IMR-90 (cell line): ENCODE results near the gene ABCA8. TPM values are rescaled to one million over a fixed set of nuclear protein-coding genes. Genes with fewer than 3 reads are reported as not detected.
A peak's percentile ranks its signal among the peaks of the same experiment; 100 is the strongest.

ENCODE experiments used
- ATAC-seq: fragments of 200-7000 bp; cut with Tn5 transposase; 2 replicates; pipeline ENCODE4 v1.9.1; 2020; ENCODE audit warnings: low read depth, mild to moderate bottlenecking, moderate library complexity
- BruUV-seq: library from RNA; stranded (reverse); fragments of 400-500 nt; replicated peaks from 2 replicates; lab custom pipeline; 2021; lab: Mats Ljungman, UMichigan
- CTCF ChIA-PET: fragments of 300-600 bp; formaldehyde crosslinking; extraction: SDS; loops from one replicate; lab custom pipeline; 2021; ENCODE audit warnings: antibody characterized with exemption; lab: Yijun Ruan, JAX
- POLR2A ChIA-PET: fragments of 300-600 bp; sonication (Branson Sonifier 250); formaldehyde crosslinking; loops from one replicate; lab custom pipeline; 2022; ENCODE audit warnings: antibody characterized with exemption; ENCODE audit not compliant: unreplicated experiment; lab: Charles Lee
- DNase-seq: peaks from one replicate; pipeline ENCODE4 v3.0.0; 2013
- H2AFZ ChIP-seq: replicated peaks from 2 replicates; pipeline ENCODE3; 2013; ENCODE audit warnings: low read length, mild to moderate bottlenecking; ENCODE audit not compliant: poor library complexity
- H2AK5ac ChIP-seq: 2 replicates; pipeline ENCODE4 v1.6.1; 2013; ENCODE audit warnings: low read depth, low read length, inconsistent platforms
- H2AK9ac ChIP-seq: replicated peaks from 2 replicates; pipeline ENCODE3; 2013; ENCODE audit warnings: mild to moderate bottlenecking, low read depth, low read length, moderate library complexity; ENCODE audit not compliant: poor library complexity
- H2BK120ac ChIP-seq: 2 replicates; pipeline ENCODE4 v1.6.1; 2013; ENCODE audit warnings: low read depth, low read length, inconsistent platforms
- H2BK15ac ChIP-seq: 3 replicates; pipeline ENCODE4 v1.6.1; 2013; ENCODE audit warnings: low read depth, low read length, inconsistent platforms
- H2BK20ac ChIP-seq: 2 replicates; pipeline ENCODE4 v1.6.1; 2013; ENCODE audit warnings: low read depth, mild to moderate bottlenecking, inconsistent platforms, low read length, moderate library complexity
- H2BK5ac ChIP-seq: 2 replicates; pipeline ENCODE4 v1.6.1; 2013; ENCODE audit warnings: mild to moderate bottlenecking, low read depth, low read length, inconsistent platforms; ENCODE audit not compliant: poor library complexity, severe bottlenecking
- H3K14ac ChIP-seq: replicated peaks from 2 replicates; pipeline ENCODE4 v1.6.1; 2013; ENCODE audit warnings: low read depth, low read length, inconsistent platforms
- H3K18ac ChIP-seq: 2 replicates; pipeline ENCODE4 v1.6.1; 2013; ENCODE audit warnings: low read depth, low read length, control low read depth
- H3K23ac ChIP-seq: 2 replicates; pipeline ENCODE4 v1.6.1; 2013; ENCODE audit warnings: low read depth, low read length, inconsistent platforms
- H3K27ac ChIP-seq: 2 replicates; pipeline ENCODE4 v1.5.1; 2013; ENCODE audit warnings: mild to moderate bottlenecking, control low read depth, low read length; ENCODE audit not compliant: insufficient read depth
- H3K27me3 ChIP-seq: 2 replicates; pipeline ENCODE4 v1.6.1; 2013; ENCODE audit warnings: low read length; ENCODE audit not compliant: control insufficient read depth, insufficient read depth
- H3K36me3 ChIP-seq: 2 replicates; pipeline ENCODE4 v1.6.1; 2013; ENCODE audit warnings: low read length, mixed read lengths; ENCODE audit not compliant: control insufficient read depth, insufficient read depth
- H3K4ac ChIP-seq: 2 replicates; pipeline ENCODE4 v1.6.1; 2013; ENCODE audit warnings: low read depth, low read length, inconsistent platforms
- H3K4me1 ChIP-seq: 2 replicates; pipeline ENCODE4 v1.6.1; 2013; ENCODE audit warnings: low read length, mixed read lengths; ENCODE audit not compliant: control insufficient read depth, insufficient read depth
- H3K4me2 ChIP-seq: 2 replicates; pipeline ENCODE4 v1.6.1; 2013; ENCODE audit warnings: low read depth, mild to moderate bottlenecking, control low read depth, low read length, moderate library complexity
- H3K4me3 ChIP-seq: 2 replicates; pipeline ENCODE4 v1.5.1; 2013; ENCODE audit warnings: low read depth, mild to moderate bottlenecking, control low read depth, low read length, moderate library complexity; ENCODE audit not compliant: insufficient read depth
- H3K56ac ChIP-seq: 2 replicates; pipeline ENCODE4 v1.6.1; 2013; ENCODE audit warnings: low read length, inconsistent platforms; ENCODE audit not compliant: insufficient read depth; ENCODE audit errors: extremely low read depth
- H3K79me1 ChIP-seq, 2 experiments: 2 replicates each; pipeline ENCODE4 v1.6.1; 2013; ENCODE audit warnings: low read length in 2 of 2, inconsistent platforms in 1 of 2, low read depth in 1 of 2
- H3K9ac ChIP-seq: 2 replicates; pipeline ENCODE4 v1.6.1; 2013; ENCODE audit warnings: low read depth, low read length, control low read depth
- H3K9me1 ChIP-seq: 2 replicates; pipeline ENCODE4 v1.6.1; 2013; ENCODE audit warnings: low read length, inconsistent platforms; ENCODE audit not compliant: insufficient read depth
- H3K9me3 ChIP-seq: 2 replicates; pipeline ENCODE4 v1.6.1; 2013; ENCODE audit warnings: low read length; ENCODE audit not compliant: control insufficient read depth, insufficient read depth
- H4K20me1 ChIP-seq: 2 replicates; pipeline ENCODE4 v1.6.1; 2013; ENCODE audit warnings: low read length, inconsistent platforms; ENCODE audit not compliant: insufficient read depth
- H4K5ac ChIP-seq: 2 replicates; pipeline ENCODE4 v1.6.1; 2013; ENCODE audit warnings: mild to moderate bottlenecking, low read depth, low read length, control low read depth
- H4K8ac ChIP-seq, 2 experiments: 2 replicates each; pipeline ENCODE4 v1.6.1; 2013; ENCODE audit warnings: low read depth in 2 of 2, low read length in 2 of 2, control low read depth in 1 of 2, inconsistent platforms in 1 of 2
- H4K91ac ChIP-seq: 2 replicates; pipeline ENCODE4 v1.6.1; 2013; ENCODE audit warnings: low read depth, low read length, inconsistent platforms; ENCODE audit not compliant: insufficient read depth
- BHLHE40 ChIP-seq: fragments of 150-350 bp; IDR thresholded peaks from 2 replicates; pipeline ENCODE4 v1.6.1; 2016; ENCODE audit warnings: mild to moderate bottlenecking, low read depth, low read length
- NFE2L2 ChIP-seq: fragments of 150-350 bp; IDR thresholded peaks from 2 replicates; pipeline ENCODE4 v1.6.1; 2016; ENCODE audit warnings: low read depth, mild to moderate bottlenecking, low read length
- POLR2A ChIP-seq: IDR thresholded peaks from 2 replicates; pipeline ENCODE4 v1.6.1; 2012; ENCODE audit warnings: mild to moderate bottlenecking, low read depth, low read length
- RAD21 ChIP-seq: IDR thresholded peaks from 2 replicates; pipeline ENCODE4 v1.6.1; 2012; ENCODE audit warnings: low read length, improper control_type of control experiment
- RFX5 ChIP-seq: IDR thresholded peaks from 2 replicates; pipeline ENCODE4 v1.8.0; 2012; ENCODE audit warnings: low read depth, mild to moderate bottlenecking, low read length, moderate library complexity
- WGBS, 2 experiments: methylation state at CpG; one replicate each; pipeline versions ENCODE4 v1.1.5 to v1.1.7; 2013; ENCODE audit warnings: missing lambda C conversion rate in 2 of 2; ENCODE audit not compliant: insufficient read length in 1 of 2; ENCODE audit errors: extremely low coverage in 2 of 2; 5-methylcytosine and 5-hydroxymethylcytosine counted together
- dilution Hi-C: fragments of 300-500 bp; cut with HindIII; formaldehyde crosslinking; loops from one replicate; pipeline ENCODE4 v1.14.3; 2018; ENCODE audit warnings: low sequenced_read_pairs; ENCODE audit not compliant: unreplicated experiment
- in situ Hi-C: fragments of 300-500 bp; cut with MboI; formaldehyde crosslinking; loops from 3 replicates; pipeline ENCODE4 v1.14.3; 2019; ENCODE audit warnings: low sequenced_read_pairs, inconsistent platforms, mixed read lengths
- intact Hi-C: fragments of 100-400 bp; cut with micrococcal nuclease; formaldehyde crosslinking; loops from 2 replicates; pipeline ENCODE4 v1.10.0; 2022
- polyA plus RNA-seq, 3 experiments: library from polyadenylated mRNA; depleted of rRNA; stranded (reverse); fragments of >200 nt; gene quantifications; 2 replicates each; pipeline ENCODE4 v1.2.3, GENCODE V29; 2012; ENCODE audit warnings: low replicate concordance in 1 of 3
- total RNA-seq: library from RNA; depleted of rRNA; stranded (reverse); fragments of >200 nt; gene quantifications from 2 replicates; pipeline ENCODE4 v1.2.3, GENCODE V29; 2012

The ABCA8 gene
- total and polyA plus RNA-seq, 2 of the 4 experiments (the other 2 are of a cell fraction): 1.8 TPM

DNA sequence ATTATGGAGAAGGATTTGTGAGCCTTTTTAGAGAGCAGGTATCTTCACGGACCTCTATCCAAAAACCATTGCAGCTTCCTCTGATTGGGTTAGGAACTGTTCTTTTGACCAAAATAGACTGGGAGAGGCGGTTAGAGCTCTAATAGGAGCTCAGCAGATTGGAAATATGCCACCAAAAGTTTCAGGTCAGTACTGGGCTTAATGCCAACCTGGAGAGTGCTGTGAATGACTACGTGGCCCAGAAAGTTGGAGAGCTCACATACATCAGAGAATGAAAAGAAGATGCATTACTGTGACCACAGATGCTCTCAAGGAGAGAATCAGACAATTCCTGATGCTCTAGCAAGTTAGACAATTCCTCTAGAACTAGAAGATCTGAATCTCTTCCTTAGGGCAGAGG, 86.5 kb downstream of the ABCA8 start:
- ATAC-seq (no peak), DNase-seq (peak; percentile 31)
- H4K8ac ChIP-seq: no peak overlapping the region
- no peak overlapping the region for H3K18ac ChIP-seq
- H3K9me1 ChIP-seq: no peaks in the 10 kb centered on the region
- no peak overlapping the region for H3K4me2 ChIP-seq
- no peak overlapping the region for H2BK15ac ChIP-seq
- intact Hi-C loops: no loop called here
- no peak overlapping the region for H2BK120ac ChIP-seq
- H3K79me1 ChIP-seq: no peaks in the 10 kb centered on the region
- no peak overlapping the region for H2BK5ac ChIP-seq
- H2AK9ac ChIP-seq: no peak overlapping the region
- no peak overlapping the region for H3K56ac ChIP-seq
- TF ChIP-seq BHLHE40: no peak
- no peak for TF ChIP-seq NFE2L2
- no peak for TF ChIP-seq POLR2A
- no peak for TF ChIP-seq RAD21
- TF ChIP-seq RFX5: no peak
- no peak overlapping the region for H2AFZ ChIP-seq
- H3K9ac ChIP-seq: no peak overlapping the region
- no TSS peak for BruUV-seq
- H3K23ac ChIP-seq: no peak overlapping the region
- no peaks in the 10 kb centered on the region; the same call in 1 of the 2 replicates for H3K36me3 ChIP-seq
- no peak overlapping the region for H3K4me3 ChIP-seq
- H3K27me3 ChIP-seq: no peaks in the 10 kb centered on the region
- H3K14ac ChIP-seq: no peak overlapping the region
- CTCF ChIA-PET: interaction anchor here (0.8 kb wide), 1 partner anchor 12 kb away, joined by 3 read pairs; no protein-coding TSS in a partner anchor
- no peaks in the 10 kb centered on the region for H3K9me3 ChIP-seq
- POLR2A ChIA-PET: no interaction called here
- no peaks in the 10 kb centered on the region for H4K20me1 ChIP-seq
- dilution Hi-C loops: no loop called here
- in situ Hi-C loops: no loop called here
- WGBS, 2 experiments: 83% methylated on average over 1 of the region's 3 CpGs; no CpG with 5 or more reads in 1 of the 2 experiments
- H2AK5ac ChIP-seq: no peak overlapping the region
- H3K4me1 ChIP-seq: no peaks in the 10 kb centered on the region
- no peak overlapping the region for H4K91ac ChIP-seq
- no peak overlapping the region for H2BK20ac ChIP-seq
- no peak overlapping the region for H3K4ac ChIP-seq
- H4K5ac ChIP-seq: no peak overlapping the region
- no peak overlapping the region for H3K27ac ChIP-seq
